Superior temporal gyrus (tissue), 1 donor: Measurements from ENCODE around the gene CHST1.

Source experiments
- DNase-seq: peaks from one replicate; pipeline ENCODE4 v3.0.0-alpha.2; 2016; ENCODE audit errors: extremely low spot score

CHST1 gene

DNA sequence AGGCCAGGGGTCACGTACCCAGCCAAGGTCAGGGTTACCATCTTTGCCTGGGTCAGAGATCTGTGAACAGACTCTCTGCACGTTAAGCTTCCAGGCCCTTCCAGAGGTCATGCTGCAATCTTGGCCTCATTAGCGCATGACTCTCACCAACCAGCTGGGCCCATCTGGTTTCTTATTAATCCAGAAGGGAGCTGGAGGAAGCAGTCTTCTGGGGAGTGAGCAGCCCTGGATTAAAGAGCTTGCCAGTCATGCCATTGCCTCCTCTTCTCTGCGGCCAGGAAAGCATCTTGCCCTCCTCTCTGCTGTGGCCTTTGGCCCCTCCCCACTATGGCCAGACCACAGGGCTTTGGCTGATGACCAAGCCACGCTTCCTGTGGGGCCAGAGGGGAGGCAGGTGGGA lies 57.4 kb downstream of the CHST1 start:
- no peak for DNase-seq

DNA sequence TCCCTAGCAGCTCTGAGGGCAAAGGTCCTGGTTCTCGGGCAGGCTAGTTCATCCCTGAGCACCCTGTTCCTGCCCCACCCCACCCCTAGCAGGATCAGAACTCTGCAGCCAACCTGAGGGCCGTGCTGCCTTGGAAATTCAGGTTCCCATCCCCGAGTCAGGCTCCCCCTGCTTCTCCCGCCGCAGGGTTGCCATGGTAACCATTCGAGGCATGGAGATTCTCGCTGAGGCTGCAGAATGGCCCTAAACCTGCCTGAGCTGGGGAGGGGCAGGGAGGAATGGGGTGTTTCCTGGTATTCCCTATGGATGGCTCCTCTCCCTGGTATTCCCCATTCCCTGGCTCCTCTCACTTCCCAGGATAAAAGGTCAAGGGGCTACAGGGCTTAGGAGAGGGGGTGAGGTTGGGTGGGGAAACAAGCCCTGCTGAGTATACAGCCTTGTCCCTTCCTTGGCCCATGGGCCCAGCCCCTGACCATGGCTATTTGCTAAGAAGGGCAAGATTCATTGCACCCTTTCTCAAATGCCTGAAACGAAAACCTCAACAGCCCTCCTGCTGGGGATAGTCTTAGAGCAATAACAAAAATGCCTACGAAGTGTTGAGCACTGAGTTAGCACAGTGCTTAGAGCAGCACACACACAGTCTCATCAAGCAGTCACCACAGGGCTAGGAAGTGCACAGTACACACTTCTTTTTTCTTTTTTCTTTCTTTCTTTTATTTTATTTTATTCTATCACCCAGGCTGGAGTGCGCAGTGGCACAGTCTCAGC lies 58.7 kb downstream of the CHST1 start:
- DNase-seq = peak; percentile 26

DNA sequence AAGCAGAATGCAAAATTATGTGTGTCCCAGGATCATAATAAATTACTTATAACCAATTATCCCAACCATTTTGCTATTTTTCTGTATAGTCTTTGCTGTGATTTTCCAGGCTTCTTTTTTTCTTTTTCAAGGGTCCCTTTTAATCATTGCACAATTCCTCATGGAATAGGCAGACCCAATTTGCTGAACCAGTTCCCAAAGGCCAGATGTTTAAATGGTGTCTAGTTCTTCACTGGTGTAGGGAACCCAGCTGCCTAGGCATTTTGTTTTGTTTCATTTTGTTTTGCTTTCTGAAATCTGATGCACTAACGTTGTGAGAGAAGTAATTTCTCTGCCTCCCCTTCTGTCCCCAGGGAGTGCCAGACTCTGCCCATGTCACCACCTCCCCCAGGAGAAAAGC lies 60.4 kb downstream of the CHST1 start:
- DNase-seq = no peak

DNA sequence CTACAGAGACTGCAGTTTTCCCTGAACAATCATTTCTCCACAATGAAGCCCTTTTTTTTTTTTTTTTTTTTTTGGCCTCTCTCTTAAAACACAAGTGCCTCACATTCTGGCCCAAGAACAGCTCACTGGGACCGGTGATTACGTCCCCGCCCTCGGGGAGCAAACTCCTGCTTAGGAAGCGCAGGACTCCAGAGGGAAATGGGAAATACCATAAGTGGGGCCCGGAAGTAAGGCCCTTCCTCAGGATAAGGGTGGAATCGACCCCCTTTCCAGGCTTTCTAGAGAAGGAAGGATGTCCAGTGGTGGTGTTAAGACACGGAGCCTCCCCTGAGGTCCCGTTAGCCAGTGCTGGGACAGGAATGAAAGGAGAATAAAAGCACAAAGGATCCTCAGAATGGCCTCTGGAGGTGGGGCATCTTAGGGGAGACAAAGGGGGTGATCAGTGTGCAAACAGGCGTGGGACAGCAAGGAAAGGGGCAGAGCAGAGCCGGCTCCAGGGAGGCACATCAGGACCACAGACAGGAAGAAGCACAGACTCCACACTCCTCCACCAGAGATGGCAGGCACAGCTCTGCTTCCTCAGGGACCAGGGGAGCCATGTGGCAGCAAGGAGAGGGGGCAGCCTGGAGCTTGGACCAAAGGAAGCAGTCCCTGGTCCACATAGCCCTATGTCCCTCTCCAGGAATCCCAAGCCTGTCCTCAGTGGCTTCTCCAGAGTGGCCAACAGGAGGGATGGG lies 61.3 kb downstream of the CHST1 start:
- no peak for DNase-seq

DNA sequence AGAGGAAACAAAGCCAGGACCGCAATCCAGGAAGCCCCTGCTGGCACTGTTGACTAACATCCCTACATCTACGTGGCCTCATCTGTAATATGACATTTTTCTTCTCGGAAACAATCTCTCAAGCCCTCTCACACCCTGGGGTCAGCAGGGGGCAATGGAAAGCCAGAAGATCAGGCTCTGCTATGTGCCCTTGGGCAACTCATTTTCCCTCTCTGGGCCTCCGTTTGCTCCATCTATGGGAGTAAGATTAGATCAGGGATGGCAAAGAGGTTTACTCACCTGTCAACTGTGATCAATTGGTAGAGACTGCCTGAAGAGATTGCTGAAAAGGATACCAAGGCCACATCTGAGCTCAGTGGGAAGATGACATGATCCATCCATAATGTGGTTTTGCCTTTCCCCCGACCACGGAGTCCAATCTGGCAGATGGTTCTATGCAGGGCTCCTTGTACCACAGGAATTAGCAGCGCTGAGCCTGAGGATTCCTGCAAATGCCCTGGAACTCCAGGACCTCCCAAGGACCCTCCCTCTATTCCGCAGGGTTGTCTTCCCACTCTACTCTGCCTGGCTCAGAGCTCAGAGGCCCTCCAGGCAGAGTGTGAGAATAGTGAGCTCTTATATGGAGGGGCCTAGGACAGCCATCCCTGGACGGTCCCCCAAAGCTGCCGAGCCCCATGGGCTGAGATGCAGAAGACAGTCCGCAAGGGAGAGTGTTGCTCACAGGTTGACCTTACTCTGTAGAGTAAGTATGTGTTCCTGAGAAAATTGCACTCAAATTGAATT lies 66.1 kb downstream of the CHST1 start:
- DNase-seq = no peak
